Cortex of kidney (tissue), 1 donor: ENCODE data around the gene ARF1.
"Not testable (repeated sequence)": the region's sequence is repeated elsewhere in the genome, so short reads cannot be mapped to it uniquely, and the experiment has no call there.

ENCODE experiments used
- DNase-seq: peaks from one replicate; lab custom pipeline; 2025; lab: John Stamatoyannopoulos, UW

The ARF1 gene

DNA sequence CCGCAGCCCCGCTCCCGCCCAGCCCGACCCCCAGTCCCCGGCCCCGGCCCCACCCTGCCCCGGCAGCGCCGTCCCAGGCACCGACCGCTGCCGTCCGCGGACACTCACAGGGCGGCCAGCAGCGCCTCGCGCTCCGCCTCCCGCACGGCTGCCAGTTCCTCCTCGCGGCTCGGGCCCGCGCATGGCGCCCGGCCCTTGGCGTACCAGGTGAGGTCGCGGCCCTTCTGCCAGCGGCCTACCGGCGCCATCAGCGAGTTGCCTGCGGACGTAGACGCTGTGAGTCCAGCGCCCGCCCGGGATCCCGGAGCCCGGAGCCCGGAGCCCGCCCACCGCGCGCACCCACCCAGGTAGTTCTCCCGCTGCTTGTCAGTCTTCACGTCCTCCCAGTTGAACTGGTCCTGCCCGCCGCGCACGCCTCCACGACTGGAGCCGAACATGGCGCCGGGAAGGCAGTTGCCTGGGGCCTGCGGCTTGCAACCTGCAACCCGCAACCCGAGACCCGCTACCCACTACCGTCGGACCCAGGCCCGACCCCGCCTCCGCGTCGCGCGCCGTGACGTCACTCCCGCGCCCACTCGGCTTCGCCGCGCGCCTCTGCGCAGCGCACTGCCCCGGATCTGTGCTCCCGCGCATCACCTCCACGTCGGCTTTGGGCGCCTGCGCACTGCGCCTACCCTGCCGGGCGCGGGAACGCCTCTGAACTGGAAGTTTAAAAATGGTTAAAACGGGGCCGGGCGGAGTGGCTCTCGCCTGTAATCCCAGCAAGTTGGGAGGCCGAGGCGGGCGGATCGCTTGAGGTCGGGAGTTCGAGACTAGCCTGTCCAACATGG lies 20.5 kb downstream of the ARF1 start, which contains the start of gene C1orf35:
Gene C1orf35, minus strand, starts transcription at position 535 of the 830 bp plus-strand sequence. Its CDS starts 98 bp downstream, at position 437.
- DNase-seq: peak; percentile 78

DNA sequence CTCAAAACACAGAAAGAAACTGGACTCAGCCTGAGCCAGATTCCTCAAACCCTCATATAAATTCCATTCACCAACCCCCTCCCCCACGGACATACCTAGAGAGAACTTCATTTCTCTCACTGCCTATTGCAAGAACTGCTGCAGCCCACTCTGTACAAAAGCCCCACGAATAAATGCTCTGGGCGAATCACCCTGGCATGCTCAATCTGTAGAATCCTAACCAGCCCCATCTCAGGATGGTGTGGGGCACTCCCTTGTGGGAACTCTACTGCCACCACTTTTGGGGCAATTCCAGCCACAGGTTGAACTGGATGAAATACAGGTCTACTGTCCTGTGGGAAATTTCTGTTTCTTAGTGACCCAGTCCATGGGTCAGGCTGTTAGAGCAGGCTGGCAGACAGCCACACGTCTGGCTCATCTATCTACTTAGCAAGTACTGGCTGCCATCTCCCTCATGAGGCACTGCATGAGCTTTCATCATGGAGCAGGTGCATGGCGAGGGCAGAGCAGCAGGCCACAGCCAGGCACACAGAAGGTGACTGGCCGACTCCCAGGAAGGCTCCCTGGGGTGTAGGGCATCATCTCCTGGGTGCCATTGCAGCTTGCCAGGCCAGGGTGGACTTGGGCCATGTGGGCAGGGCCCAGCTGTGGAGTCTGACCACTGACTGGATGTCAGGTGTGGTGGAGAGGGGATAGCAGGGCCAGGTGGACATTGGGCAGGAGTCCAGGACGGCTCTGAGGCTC lies 22.2 kb downstream of the ARF1 start:
- DNase-seq: no peak

DNA sequence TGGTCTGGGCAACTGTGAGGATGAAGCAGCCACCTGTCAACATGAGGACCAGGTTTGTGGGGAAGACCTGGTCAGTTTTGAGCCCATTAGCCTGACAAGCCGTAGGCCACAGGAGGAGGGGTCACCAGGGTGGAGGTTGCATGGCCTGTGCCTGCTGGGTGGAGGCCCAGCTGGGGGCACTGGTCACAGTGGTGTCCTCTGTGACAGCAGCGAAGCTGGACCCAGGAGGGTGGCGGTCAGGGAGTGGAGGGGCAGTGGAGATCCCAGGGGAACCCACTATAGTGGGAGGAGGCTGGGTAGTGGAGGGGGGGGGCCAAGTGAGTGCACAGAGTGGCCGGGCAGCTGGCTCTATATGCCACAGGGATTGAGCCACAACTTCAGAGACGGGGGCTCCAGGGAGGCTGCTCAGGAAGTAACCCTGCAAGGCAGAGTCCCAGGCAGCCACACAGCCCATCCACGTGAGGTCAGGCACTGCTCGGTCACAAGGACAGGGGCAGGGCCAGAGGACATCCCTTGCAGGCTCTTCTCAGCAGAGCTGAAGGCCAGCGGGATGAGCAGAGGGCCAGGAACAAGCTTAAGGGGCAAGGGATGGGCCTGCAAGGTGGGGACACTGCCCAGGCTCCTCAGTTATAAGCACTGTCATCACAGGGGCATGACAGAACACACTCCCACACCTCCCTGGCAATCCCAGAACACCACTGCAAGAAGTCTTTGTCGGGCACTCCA lies 22.9 kb downstream of the ARF1 start:
- no peak for DNase-seq

DNA sequence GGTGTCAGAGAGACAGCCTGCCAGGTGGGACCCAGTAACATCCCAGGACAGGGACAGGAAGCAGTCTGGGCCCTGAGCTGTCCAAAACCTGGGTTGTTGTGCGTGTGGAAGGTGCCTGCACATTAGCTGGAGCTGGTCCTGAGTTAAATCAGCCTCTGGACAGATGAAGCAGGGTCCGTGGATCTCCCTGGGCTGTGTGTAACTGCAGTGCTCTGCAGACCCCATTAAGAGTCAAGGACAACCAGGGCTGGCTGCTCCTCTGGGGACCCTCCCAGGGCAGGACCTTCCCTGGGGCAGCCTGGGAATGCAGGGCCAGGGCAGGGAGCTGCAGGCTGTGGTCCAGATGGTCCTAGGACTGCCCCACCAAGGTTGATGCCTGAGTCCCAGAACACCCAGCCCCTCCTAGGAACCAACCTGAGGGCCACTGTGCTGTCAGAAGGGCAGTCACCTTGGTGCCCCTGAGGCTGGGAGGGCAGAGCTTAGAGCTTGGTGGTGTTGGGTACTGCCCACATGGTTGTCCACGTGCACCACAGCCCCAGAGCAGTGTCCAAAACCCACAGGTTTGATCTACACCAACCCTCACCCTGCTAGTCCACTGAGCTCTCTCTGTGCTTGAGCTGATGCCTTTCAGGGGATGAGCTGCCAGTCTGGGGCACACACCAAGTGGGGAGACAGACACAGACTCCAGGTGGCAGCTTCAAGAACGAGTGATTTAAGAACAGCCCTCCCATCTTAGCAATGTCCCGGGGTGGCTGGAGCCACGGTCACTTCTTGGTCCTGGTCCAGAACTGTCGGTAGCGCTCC lies 23.7 kb downstream of the ARF1 start:
- DNase-seq: no peak

DNA sequence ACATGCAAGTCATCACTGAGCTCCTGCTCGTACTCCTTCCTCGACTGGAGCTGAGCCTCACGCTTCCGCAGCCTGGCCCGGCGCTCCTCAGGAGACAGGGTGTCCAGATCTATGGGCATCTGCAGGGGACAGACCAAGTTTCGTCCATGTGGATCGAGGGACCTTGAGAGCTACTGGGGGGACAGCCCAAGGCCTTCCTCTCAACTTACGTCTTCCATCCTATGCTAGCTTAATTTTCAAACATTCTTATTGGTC lies 24.2 kb downstream of the ARF1 start:
- no peak for DNase-seq

DNA sequence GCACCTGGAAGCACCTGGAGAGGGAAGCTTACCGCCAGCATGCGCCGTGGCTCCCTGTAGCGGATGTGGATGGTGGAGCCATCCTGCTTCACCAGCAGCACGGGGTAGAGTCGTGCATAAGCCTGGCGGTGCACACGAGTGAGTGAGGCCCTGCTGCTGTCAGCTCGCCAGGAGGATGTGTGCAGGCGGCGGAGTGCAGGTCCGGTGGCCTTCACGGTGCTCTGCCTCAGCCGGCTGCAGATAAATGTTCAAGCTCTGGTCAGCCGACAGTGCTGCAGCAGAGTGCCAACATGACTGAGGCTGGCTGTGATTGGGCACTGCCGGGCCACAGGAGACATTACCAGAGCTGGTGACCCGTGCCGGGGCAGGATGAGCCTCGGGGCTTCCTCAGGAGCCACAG lies 25.1 kb downstream of the ARF1 start:
- no peak for DNase-seq

DNA sequence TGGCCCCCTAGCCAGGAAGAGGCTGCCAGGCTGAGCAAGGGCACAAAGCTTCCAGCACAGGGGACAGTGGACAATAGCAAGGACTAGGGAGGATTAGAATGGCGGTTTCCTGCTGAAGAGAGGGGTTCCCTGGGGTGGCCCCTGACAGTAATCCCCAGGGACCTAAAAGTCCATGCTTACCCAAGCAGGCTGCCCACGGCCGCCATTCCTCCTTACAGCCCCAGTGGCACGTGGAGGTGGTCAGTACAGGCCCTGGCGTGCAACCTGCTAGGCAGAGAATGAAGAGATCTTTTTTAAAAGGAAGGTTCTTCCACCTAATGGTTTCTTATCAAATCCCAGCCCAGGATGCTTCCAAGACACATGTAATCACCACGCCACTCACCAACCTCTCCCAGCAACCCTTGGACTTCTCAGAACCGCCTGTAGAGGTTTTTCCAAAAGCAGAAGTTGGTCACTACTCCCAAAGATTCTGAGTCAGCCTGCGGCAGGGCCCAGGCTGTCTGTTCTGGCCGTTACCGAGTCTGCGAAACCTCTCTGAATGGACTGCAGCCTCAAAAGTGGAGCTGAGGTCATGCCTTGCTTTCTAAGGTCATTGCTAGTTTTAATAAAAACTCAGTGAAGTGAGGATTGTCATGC lies 25.7 kb downstream of the ARF1 start:
- no peak for DNase-seq

DNA sequence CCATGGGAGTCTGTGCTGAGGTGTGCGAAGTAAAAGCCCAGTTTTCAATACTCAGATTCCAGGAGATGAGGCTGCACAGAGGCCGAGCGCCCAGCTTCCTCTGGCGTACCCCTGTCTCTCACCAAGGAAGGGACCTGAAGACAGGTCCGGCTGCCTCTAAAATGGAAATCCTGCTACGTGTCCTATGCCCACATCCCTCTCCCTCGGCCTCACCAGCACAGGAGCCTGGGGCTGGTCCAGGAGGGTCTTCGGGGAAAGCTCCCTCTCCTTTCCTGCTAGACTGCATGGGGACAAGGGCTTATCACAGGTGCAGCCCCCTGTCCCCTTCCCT lies 26.2 kb downstream of the ARF1 start:
- no peak for DNase-seq

DNA sequence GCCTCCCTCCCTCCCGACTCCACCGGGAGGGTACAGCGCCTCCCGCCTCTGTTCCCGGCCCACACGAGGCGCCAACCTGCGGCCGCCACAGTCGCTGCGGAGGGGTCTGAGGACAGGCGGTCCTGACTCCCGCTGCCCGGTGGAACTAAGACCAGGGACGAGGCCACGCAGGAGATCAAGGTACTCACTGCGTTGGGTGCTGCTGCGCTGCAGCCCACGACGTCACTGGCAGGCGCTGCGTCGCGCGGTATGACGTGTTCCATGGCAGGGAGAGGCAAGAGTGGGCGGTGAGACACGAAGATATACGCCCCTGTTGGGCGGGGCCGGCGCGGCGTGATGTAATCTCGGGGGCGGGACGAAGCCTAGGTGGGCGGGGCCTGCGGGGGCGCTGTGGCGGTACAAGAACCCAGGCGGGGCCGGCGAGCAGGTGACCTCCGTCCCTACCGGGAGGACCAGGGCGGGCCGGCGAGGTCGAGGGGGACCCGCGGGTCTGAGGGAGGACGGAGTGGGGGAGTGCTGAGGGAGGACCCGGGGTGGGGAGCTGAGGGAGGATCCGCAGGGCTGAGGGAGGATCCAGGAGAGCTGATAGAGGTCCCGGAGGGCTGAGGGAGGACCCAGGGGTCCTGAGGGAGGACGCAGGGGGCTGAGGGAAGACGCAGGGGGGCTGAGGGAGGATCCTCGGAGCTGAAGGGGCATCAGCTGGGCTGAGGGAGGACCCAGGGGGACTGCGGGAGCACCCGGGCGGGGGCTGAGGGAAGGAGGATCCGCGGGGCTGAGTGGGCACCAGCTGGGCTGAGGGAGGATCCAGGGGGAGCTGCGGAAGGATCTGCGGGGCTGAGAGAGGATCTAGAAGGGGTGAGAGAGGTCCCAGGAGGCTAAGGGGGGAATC lies 26.8 kb downstream of the ARF1 start, which contains the start of gene MRPL55:
Gene MRPL55, minus strand, starts transcription at position 227 of the 889 bp plus-strand sequence. CDS start 1,039 bp downstream, outside the sequence.
- DNase-seq: peak; percentile 62

DNA sequence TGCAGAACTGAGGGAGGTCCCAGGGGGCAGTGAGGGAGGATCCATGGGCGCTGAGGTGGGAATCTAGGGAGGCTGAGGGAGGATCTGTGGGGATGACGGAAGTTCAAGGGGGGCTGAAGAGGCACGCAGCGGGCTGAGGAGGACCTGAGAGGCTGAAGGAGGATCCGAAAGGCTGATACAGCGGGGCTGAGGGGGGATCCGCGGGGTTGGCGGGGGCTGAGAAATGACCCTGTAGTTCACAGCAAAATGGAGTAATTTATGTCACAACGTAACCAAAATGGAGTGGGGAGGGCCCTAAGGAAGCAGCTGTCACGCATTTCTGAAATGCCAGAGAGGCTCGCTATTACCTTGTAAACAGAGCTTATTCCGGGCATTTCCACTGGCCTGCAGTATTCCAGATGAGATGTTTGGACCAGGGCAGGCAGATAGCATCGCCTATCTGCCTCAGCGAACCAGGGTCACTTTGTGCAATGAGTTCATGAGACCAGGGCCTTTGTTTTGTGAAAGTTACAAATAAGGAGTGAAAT lies 27.5 kb downstream of the ARF1 start:
- DNase-seq: no peak

DNA sequence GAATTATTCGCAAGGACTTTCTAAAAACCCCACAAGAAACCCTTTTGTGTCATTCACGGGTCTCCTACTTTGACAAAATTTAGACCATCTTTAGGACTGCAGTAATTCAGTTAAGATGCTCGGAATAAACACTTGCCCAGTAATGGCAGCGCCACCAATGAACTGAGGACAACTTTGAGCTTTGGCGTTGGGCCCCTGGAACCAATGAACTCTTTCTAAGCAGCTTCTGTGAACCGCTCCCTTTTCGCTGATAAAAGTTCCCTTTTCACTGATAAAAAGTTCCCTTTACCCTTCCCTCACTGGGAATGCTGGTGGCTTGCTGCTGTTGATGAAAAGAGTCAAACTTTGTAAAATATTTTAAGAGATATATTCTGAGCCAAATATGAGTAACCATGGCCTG lies 28.0 kb downstream of the ARF1 start:
- DNase-seq: no peak

DNA sequence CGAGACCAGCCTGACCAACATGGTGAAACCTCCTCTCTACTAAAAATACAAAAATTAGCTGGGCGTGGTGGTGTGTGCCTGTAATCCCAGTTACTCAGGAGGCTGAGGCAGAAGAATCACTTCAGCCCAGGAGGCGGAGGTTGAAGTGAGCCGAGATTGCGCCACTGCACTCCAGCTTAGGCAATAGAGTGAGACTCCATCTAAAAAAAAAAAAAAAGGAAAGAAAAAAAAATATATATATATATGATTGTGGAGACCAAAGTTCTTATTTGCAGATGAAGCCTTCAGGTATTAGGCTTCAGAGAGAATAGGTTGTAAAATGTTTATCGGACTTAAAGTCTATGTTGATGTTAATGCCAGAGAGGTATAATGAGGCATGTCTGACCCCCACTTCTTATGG lies 28.8 kb downstream of the ARF1 start:
- DNase-seq: not testable (repeated sequence)

DNA sequence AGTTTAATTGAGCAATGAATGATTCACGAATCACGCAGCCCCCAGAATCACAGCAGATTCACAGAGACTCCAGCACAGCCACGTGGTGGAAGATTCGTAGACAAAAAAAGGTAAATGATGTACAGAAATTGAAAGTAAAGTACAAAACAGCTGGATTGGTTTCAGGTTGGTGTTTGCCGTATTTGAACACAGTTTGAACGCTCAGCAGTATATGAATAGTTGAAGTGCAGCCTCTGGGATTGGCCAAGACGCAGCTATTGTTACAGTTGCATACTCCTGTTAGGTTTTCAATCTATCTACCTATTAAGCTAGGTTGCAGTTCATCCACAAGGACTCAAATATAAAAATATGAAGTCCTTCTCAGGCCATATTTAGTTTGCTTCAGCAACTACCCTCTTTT lies 29.7 kb downstream of the ARF1 start:
- DNase-seq: no peak

DNA sequence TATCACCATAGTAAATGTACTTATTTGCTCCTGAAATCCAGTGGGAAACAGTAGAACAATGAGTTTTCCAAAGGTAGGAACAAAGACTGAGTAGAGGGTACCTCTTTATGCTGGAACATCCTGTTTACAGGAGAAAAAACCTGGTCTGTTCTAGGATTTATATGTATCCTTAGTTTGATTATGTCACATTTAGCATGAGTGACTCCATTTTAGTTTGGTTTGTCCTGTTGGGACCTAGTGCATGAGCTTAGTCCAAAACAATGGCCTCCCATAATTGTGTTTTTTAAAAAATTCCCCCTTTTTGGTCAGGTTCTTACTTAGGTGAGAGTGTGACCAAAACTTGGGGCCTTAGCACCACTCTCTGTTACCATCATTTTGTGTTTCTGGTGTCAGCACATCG lies 30.1 kb downstream of the ARF1 start:
- DNase-seq: no peak

DNA sequence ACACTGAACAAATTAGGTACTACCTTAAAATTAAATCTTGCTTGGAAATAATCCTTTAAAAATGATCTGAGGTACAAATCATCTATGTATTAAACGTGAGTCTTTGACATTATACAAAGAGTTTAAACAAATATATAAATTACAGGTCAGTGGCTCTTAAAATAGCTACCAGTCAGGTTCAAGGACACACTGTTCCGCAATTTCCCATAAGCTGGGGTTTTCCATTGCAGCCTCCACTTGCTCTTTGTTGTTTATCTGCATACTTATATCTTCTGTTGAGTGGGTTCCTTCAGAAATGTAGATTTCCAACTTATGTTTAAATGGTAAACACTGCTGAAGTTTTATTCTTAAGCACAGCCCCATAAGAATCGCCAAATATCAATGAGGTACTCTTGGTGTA lies 32.3 kb downstream of the ARF1 start:
- DNase-seq: no peak

DNA sequence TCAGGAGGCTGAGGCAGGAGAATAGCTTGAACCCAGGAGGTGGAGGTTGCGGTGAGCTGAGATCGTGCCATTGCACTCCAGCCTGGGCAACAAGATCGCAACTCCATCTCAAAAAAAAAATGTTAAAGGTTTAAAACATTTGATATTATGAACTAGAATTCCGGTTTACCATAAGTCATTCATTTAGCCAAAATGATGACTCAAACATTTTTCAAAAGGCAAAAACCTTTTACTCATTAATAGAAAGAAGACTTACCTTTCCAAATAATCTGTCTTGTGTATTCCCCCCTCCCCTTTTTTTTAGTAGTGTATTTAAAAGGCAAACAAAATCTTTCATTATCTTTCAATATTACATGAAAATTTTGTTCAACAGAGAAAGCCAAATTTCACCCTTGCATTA lies 34.8 kb downstream of the ARF1 start:
- no peak for DNase-seq

DNA sequence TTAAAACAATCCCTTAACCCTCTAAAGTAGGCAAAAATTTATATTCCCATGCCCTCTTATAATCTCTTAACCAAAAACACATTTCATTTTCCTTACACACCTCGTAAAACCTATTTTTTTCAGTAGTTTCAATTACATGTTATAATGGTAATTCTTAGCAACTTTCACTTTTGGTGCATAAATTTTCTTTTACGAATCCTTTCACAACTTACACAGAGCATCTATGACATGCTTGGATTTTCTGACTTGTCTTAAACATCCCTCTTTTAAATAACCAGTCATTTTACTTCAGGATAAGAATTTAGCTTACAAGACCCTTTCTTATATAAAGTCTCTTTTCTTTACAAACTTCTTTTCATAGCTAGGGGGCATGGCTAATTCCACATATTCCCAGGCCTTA lies 35.5 kb downstream of the ARF1 start:
- DNase-seq: no peak

DNA sequence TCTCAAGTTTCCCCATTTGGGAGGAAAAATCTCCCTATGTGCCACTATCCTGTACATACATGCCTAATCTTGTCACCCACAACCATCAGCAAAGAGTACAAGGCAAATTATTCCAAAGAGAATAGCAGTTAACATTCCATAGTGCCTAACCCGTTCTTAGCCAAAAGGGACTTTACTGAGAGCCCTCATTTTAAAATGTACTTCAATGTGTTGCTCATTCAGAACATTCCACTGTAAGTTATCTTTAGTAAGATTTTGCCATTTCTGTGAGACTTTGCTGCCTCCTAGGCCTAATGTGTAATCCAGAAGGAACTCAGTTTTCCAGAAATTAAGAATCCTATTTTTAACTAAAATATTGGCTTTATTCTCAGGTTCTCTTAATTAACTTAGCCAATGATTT lies 37.8 kb downstream of the ARF1 start:
- no peak for DNase-seq

DNA sequence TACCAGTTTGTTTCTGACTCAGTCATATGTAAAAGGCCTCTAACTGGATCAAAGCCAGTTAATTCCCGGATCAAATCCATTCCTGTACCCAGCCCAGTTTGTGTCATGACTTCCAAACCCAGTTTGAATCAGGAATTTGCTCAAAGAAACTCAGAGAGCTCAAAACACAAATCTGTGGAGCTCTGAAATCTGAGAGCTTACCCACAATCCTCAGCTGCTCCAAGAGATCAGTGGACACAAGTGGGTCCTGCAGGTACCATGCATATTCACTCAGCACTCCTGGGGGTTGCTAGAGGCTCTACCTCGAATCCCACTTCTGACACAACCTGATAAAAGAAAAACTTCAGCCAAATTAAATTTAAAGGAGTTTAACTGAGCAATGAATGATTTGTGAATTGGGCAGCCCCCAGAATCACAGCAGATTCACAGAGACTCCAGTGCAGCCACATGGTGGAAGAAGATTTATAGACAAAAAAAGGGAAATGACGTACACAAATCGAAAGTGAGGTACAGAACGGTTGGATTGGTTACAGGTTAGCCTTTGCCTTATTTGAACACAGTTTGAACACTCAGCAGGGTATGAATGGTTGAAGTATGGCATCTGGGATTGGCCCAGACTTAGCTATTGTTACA lies 38.5 kb downstream of the ARF1 start:
- DNase-seq: no peak

DNA sequence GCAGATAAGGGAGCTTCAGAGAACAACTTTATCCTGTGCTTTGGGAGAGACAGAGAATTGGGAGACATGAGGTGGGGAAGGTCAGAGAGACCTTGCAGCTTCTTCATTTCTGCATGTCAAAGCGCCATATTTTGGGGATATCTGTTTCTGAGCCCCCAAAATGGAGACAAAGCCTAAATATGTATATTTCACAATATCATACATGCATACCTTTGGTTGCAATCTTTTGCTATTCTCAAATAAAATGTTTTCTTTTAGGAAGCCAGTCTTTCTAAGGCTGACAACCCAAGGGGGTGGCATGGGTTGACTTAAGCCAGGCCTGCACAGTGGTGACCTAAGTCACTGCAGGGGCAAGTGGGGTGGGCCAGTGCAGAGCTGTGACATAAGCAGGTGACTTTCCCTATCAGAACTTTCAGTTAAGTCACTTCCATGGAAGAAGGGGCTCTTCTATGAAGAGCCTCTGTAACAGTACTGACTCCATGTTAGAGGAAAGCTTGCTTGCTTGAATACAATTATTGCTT lies 40.5 kb downstream of the ARF1 start:
- no peak for DNase-seq
